ENCODE measurements around the gene RPL18A.

The RPL18A gene

DNA sequence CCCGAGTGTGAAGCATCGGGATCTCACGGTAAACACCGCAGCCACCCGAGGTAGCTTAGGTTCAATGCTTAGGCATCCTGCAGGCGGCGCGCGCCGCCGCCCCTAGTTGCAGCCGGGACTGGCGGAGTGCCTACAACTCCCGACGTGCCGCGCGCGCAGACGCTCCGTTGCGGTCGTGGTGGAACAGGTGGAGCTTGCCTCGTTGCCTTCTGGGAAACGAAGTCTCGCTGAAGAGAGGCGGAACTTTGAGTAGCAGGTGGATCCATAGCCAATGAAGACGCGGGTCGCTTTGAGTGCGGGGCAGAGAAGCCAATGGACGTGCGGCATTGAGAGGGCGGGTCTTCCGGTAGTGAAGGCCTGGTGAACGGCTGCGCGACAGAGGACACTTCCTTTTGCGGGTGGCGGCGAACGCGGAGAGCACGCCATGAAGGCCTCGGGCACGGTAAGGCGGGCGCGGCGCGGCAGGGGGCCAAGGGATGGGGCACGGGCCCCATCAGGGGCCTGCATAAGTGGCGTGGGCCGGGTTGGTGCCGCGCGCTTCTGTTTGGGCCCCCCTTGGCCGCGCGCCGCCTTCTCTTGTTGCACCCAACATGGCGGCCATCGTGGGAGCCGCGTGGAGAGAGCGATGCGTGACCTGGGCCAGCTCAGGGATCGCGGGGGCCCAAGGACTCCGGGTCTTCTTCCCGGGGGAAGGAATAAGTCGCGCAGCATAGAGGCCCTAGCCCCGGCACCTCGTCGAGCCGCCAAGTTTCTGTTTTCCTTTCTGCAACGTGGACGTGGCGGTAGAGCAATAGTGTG lies at the start of gene RPL18A:
Gene RPL18A, plus strand, starts transcription at position 378 of the 798 bp plus-strand sequence. Its CDS starts 47 bp downstream, at position 425.
- DNase-seq = peak; percentile 100

DNA sequence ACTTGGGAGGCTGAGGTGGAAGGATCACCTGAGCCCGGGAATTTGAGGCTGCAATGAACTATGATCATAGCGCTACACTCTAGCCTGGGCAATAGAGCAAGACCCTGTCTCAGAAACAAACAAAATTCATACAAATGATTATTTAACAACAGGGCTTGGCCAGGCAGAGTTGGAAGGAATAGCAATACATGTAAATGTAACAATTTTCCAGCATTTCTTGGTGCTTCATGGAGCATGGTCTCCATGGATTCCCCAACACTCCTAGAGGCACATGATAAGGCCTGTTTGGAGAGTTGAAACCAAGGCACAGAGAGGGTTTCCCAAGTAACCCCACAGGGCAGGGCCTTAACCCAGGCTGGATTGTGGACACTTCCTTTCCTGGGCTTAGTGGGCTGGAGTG lies 48.6 kb upstream of the RPL18A start:
- no peak for DNase-seq

DNA sequence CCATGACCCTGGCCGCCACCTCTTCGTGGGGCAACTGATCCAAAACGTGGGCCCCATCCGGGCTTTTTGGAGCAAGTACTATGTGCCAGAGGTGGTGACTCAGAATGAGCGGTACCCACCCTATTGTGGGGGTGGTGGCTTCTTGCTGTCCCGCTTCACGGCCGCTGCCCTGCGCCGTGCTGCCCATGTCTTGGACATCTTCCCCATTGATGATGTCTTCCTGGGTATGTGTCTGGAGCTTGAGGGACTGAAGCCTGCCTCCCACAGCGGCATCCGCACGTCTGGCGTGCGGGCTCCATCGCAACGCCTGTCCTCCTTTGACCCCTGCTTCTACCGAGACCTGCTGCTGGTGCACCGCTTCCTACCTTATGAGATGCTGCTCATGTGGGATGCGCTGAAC lies 48.0 kb upstream of the RPL18A start:
- DNase-seq = no peak

DNA sequence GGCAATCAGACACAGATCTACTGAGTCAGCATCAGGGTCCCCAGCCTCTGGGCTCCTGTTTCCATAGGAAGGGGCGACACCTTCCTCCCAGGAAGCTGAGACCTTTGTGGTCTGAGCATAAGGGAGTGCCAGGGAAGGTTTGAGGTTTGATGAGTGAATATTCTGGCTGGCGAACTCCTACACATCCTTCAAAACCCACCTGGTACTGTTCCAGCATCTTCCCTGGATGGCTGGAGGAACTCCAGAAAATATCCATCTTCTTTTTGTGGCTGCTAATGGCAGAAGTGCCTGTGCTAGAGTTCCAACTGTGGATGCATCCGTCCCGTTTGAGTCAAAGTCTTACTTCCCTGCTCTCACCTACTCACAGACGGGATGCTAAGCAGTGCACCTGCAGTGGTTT lies 47.6 kb upstream of the RPL18A start:
- no peak for DNase-seq

DNA sequence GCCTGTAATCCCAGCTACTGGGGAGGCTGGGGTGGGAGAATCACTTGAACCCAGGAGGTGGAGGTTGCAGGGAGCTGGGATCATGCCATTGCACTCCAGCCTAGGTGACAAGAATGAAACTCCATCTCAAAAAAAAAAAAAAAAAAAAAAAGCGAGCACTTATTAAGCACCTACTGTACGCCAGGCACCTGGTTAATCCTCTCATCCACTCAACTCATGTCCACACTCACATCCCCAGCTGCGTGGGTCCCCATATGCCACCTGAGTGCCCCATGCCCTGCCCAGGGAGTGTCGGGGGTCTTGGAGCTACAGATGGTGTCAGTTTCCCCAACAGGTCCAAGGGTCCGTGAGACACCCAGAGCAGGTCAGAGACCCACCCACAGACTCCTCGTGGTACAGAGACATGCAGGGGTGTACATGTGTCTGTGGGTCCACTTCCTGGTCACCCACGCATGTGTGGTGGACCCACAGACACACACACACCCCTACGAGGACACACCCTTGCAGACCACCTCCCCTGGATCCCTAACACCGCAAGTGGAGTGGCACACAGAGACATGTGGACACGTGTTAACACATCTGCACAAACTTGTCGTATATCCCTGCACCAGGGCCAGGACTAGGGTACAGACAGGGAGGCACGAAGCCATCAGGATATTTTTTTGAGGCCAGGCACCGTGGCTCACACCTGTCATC lies 41.9 kb upstream of the RPL18A start:
- DNase-seq = no peak

DNA sequence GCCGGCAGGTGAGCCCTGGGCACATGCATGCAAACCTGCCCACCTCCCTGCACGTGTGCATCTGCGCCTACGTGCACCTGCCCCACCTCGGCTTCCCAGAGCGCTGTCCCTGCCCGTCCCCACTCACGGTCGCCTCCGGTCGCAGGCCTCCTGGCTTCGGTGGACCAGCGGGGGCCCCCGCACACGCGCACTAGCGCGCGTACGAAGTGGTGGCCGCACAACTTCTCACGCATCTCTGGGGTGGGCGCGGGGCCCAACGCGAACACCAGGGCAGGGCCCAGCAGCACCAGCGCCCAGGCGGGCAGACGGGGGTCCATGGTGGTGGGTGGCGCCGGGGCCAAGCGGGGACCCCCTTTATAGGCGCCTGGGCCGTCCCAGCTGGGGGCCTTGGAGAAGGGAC lies 38.5 kb upstream of the RPL18A start, which contains the start of gene INSL3:
Gene INSL3, minus strand, starts transcription at position 330 of the 400 bp plus-strand sequence. Its CDS starts 13 bp downstream, at position 317.
- no peak for DNase-seq

DNA sequence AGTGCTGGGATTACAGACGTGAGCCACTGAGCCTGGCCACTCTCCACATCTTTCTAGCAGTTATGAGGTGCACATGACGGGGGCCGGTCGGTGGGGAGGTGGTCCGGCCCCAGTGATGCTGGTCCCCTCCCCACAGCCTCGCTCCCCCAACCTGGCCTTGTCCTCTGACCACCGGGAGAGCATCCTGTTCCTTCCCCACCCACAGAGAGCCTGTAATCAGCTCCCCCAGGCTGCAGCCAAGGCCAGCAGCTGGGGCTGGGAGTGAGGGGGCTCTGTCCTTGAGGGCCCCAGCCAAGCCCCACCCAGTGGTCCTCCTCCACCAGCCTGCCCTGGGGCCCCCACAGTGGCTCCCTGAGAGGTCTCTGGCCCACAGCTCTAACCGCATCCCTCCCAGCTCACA lies 35.4 kb upstream of the RPL18A start:
- DNase-seq = no peak

DNA sequence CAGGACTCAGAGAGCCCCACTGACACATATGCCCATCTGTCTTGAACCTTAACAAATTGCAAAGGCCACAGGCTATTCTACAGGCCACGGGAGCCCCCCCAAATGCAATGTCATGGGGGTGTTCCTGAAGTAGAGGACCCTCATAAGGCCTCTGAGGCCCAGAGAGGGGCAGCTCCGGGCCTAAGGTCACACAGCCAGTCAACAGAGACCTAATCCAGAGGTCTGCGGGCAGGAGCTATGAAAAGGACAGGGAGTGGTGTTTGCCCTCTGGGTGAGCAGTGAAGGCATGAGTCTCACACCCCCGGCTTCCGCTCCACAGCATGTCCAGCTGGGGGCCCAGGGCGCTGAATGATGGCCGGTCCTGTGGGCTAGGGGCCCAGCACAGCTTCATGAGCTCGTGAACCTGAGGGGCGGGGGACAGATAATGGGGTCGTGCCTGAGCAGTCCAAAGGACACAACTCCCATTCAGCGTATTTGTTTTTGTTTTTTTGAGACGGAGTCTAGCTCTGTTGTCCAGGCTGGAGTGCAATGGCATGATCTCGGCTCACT lies 33.1 kb upstream of the RPL18A start:
- DNase-seq = no peak

DNA sequence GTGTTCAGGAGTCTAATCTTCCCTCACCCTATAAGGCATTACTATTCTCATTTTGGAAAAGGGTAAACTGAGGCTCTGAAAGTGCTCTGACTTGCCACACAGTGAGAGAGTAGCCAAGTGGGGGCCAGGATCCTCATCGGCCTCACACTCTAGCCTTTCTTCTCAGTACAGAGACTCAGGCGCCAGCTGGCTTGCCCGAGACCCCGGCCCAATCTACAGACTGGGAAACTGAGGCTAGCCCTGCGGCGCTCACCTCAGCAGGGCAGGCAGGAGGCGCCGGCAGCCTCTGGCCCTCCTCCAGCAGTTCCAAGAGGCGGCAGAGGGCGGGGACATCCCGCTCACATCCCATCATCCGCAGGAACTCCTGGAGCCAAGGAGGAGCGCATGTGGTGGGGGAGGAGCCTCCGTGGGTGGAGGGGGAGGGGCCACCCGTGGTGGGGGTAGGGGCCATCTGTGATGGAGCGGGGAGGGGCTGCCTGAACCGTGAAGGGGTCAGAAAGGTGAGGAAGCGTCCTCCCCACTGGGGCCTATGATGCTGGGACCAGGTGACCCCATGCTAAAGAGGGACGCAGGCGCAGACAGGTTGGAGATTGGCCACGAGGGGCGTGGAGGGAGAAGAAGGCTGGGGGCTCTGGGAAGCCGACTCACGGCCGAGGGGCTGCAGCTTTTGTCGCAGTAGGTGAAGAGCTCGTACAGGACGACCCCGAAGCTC lies 29.7 kb upstream of the RPL18A start:
- DNase-seq = peak; percentile 60

DNA sequence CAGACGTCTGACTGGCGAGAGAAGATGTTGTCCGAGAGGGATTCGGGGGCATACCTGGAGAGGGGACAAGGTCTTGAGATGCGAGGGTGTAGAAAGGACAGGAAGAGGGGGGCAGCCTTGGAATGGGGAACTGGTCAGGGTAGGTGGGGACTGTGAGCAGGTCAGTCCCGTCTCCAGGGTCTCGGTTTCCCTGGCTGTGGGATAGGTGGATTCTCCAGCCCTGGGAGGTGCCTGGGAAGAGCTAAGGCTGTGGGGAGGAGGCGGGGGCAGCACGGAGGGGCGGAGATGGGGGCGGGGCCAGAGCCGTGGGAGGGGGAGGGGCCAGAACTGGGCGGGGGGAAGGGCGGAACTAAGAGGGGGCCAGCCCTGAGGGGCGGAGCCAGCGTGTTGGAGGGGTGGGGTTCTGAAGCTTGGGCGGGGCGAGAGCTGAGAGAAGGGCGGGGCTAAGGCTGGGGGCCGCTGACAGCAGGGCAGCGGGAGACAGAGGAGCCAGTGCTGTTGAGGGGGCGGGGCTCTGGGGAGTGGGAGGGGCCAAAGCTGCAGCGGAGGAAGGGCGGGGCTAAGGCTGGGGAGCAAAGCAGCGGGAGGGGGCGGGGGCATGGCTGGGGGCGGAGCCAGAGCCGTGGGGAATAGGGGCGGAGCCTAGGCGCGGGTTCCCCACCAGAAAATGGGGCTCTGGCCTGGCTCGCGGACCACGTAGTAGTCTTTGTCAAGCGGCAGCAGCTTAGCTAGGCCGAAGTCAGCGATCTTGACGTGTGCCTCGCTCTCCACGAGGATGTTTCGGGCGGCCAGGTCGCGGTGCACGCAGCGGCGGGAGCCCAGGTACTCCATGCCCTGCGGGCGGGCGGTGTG lies 28.9 kb upstream of the RPL18A start:
- DNase-seq = peak; percentile 82

DNA sequence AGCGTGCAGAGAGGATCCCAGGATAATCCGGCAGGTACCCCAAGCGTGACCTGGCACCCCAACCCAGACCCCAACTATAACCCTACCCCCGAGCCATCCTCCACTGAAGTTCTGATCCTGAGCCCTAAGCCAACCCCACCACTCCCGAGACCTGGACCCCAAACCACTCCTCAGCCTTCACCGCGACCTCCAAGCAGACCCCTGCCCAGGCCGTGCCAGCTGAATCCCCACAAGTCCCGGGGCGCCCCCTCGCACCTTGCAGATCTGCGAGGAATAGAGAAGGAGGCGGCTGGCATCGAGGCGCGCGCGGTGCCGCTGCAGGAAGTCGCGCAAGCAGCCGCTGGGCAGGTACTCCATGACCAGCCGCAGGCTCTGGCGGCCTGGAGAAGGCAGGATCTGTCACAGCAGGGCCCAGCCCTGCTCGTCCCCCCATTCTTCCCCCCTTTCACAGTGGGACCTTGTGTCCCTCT lies 28.3 kb upstream of the RPL18A start:
- no peak for DNase-seq

DNA sequence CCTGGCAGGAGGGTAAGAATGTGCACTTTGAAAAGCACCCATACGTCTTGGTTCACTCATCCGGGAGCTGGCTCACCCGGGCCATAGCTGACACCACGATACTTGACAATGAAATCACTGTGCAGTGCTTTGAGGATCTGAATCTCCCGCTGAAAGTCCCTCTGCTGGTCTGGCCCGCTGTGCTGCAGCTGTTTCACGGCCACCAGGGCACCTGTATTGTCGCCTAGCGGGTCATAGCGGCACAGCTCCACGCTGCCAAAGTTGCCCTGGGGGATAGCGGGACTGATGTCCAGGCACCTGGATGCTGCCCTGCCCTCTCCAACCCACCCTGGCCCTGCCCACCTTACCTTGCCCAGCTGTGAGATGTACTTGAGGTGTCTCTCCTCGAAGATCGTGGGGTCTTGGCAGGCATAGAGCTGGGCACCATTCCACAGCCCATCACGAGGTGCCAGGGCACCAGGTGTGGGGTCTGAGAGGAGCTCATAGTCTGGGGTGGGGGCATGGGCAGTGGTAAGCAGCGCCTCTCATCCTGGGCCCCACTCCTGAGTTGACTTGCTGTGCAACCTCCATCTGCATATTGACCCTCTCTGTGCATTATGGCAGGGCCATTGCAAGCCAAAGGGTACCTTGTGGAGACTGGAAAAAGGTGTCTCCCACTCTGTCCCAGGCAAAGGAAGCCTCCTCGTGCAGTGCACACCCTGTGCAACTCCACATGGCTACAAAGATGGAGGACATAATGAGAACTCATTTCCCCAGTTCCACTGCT lies 27.1 kb upstream of the RPL18A start:
- DNase-seq = no peak

DNA sequence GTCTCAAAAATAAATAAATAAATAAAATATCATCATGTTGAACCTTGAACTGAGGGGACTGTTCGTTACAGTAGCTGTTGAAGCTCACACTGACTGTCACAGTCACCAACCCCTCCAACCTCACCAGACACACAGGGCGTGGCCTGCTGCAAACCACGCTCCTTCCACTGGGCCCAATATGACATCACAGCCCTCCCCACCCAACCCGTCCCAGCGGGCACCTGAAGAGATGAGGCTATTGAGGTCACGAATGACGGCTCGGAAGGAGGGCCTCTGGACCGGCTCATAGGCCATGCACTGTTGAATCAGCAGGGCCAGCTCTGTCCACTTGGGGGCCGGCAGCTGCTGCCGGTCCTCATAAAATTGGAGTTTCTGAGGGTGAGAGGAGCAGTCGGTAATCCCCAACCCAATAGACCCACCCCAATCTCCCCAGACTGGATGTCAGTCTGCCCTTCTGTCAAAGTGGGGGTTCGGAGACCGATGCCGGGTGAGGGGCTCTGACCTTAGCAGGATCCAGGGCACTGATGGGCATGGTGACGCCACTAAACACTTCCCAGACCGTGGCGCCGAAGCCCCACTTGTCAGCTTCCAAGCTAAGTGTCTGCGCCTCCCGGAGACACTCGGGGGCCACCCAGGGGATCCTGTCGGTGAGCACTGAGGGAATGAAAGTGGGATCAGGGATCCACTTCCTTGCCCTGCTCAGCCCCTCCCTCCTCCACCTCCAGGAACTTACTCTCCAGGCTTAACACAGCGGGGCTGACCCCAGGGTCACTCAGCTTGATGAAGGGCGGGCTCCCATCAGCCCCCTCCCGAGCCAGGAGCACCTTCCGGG lies 25.1 kb upstream of the RPL18A start:
- DNase-seq = no peak

DNA sequence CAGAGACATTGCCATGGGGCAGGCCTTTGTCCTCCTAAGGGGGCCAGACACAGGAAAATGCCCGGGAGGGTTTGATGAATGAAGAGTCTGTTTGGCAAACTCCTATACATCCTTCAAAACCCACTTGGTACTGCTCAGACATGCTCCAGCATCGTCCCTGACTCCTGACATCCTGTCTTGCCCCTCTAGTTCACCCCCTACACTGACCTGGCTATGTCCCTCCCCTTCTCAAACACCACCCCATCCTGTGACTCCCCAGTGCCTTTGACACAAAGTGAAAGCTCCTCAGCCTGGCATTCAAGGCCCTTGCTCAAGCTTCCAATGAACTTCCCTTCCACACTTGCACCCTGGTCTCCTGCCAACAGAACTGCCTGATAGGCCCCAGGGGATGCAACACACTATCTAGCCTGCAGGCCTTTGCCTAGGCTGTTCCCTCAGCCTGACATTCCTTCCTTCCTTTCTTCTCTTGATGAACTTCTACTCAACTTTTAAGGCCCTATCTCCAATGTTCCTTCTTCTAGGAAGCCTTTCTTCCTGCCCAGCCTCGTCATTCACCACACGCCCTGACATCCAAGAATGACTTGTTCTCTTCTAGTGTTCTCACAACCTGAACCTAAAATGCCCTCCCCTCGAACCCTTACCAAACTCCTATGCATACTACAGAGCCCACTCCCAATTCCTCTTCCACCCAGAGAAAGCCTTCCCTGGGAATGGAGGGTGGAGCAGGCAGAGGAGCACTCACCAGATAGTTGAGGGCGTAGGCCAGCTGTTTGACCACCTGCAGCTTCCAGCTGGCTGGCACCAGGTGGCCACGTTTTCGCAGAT lies 24.3 kb upstream of the RPL18A start:
- DNase-seq = peak; percentile 11

DNA sequence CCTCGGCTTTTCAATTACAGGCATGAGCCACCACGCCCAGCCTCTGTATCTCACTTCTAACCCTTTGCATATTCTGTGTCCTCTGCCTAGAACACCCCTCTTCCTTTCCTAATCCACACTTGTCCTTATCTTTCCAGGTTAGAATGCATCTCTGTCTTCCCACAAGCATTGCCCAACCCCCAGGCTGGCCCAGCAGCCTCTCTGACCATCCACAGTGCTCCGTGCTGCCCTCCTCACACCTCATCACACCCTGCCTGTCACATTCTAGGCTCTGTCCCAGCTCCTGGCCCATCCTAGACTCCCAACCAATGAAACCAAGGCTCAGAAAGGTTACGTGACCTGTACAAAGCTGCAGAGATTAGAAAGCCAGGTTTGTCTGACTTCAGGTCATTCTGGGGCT lies 23.2 kb upstream of the RPL18A start:
- no peak for DNase-seq

DNA sequence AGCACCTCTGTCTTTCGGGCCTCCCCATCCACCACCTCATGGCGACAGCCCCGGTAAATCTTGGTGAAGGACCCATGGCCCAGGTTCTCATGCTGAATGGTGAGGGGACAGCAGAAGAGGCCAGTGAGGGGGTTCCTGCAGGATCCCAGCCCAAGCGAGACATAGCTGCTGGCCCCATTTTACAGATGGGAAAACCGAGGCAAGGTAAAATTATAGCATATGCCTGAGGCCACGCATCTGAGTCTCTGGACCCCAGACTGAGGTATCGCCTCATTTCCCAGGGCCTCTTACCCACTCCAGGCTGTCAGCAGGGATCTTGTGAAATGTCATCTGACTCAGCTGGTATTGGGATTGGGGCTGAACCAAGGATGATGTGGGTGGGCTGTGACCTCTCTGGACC lies 21.7 kb upstream of the RPL18A start:
- DNase-seq = no peak

DNA sequence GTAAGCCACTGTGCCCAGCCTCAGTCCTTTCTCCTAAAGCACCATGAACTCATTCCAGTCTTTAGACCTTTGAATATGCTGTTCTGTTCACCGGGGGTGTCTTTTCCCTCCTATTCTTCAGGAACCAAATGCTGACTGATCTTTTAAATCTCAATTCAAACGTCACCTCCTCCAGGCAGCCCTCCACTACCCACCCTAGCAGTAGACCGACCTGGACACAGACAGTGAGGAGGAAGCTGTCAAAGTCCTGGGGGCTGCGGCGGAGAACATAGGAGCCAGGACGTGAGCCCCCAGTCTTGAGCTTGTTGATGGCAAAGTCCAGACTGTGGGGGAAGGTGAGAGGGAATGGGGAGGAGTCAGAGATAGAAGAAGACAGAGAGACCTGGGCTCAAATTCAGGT lies 19.7 kb upstream of the RPL18A start:
- DNase-seq = no peak

DNA sequence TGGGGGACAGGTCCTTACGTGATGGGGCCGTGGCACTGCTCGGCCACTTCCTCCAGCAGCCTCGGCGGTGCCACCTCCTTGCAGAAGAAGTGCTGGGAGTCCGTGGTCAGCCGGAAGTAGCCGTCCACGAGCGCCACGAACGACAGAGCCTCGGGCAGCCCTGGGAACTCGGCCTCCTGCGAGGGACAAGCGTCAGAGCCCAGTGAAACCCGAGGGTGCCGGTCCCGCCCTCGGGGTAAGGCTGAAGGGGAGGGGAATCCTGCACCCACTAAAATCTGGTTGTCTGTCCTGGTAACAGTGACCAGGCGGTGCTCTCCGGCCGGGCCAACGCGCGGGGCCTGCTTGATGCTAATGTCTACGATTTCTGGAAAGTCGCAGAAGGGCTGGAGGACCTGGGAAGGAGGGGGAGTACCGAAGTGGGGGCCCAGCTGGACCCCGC lies 18.3 kb upstream of the RPL18A start:
- no peak for DNase-seq

Data from NCI-H1105 treated with DMSO at 0.1 percent for 48 hours (cell line).